Mucosa of rectum (tissue), 2 donors: Measurements from ENCODE around the gene PLCG2.
"Not testable (repeated sequence)": the region's sequence is repeated elsewhere in the genome, so short reads cannot be mapped to it uniquely, and the experiment has no call there.

ENCODE experiments used
- H3K27ac ChIP-seq, 2 donors: one replicate each; pipeline ENCODE4 v1.7.0; 2013; ENCODE audit warnings: inconsistent platforms in 2 of 2, low read depth in 2 of 2, low read length in 2 of 2
- H3K27me3 ChIP-seq, 2 donors: one replicate each; pipeline ENCODE4 v1.7.0; 2013; ENCODE audit warnings: low read length in 2 of 2; ENCODE audit not compliant: control insufficient read depth in 2 of 2, insufficient read depth in 2 of 2
- H3K36me3 ChIP-seq, 2 donors: one replicate each; pipeline ENCODE4 v1.7.0; 2013; ENCODE audit warnings: low read length in 2 of 2; ENCODE audit not compliant: control insufficient read depth in 2 of 2, insufficient read depth in 2 of 2
- H3K4me1 ChIP-seq, 2 donors: one replicate each; pipeline ENCODE4 v1.7.0; 2013; ENCODE audit warnings: low read length in 2 of 2, mild to moderate bottlenecking in 1 of 2; ENCODE audit not compliant: control insufficient read depth in 2 of 2, insufficient read depth in 2 of 2
- H3K4me3 ChIP-seq, 2 donors: one replicate each; pipeline ENCODE4 v1.7.0; 2013; ENCODE audit warnings: low read length in 2 of 2
- H3K9ac ChIP-seq, 2 donors: one replicate each; pipeline ENCODE4 v1.7.0; 2013; ENCODE audit warnings: low read length in 2 of 2, low read depth in 1 of 2, mild to moderate bottlenecking in 1 of 2
- H3K9me3 ChIP-seq, 2 donors: one replicate each; pipeline ENCODE4 v1.7.0; 2013; ENCODE audit warnings: low read length in 2 of 2; ENCODE audit not compliant: control insufficient read depth in 2 of 2
- donor health status: healthy.
- donor health status: Normal muscosa, but diverticular disease.

Gene PLCG2

DNA sequence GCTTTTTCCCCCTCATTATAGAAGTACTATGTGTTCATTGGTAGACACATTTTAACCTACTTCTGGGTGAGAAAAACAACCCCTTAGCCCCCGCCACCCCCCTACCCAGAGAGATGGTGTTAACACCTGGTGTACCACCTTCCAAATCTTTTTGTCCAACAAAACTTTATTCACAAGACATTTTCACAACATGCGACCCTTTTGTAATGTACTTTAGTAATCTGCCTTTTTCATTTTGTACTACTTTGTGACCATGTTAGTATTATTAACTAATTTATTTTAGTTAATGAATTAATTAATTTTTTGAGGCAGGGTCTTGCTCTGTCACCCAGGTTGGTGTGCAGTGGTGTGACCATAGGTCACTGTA lies 20.0 kb downstream of the PLCG2 start:
- peaks cover 2 to 15% of the 10 kb centered on the region in 2 donors for H3K4me1 ChIP-seq
- no peaks in the 10 kb centered on the region for H3K9me3 ChIP-seq
- no peaks in the 10 kb centered on the region for H3K27me3 ChIP-seq
- no peak overlapping the region for H3K9ac ChIP-seq
- H3K27ac ChIP-seq = peak overlapping the region; percentile 53 to 77
- no peaks in the 10 kb centered on the region for H3K36me3 ChIP-seq
- no peak overlapping the region for H3K4me3 ChIP-seq

DNA sequence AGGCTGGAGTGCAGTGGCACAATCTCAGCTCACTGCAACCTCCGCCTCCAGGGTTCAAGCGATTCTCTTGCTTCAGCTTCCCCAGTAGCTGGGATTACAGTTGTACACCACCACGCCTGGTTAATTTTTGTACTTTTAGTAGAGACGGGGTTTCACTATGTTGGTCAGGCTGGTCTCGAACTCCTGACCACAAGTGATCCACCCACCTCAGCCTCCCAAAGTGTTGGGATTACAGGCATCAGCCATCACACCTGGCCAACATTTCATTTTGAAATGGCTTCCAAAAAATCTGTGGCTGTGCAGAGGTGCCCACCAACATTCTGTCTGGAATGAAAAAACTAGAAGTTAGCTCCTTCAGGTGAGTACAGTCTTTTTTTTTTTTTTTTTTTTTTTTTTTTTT lies 22.6 kb downstream of the PLCG2 start:
- H3K9ac ChIP-seq, H3K27ac ChIP-seq, H3K27me3 ChIP-seq, H3K4me3 ChIP-seq, H3K4me1 ChIP-seq, H3K36me3 ChIP-seq, H3K9me3 ChIP-seq: not testable (repeated sequence)

DNA sequence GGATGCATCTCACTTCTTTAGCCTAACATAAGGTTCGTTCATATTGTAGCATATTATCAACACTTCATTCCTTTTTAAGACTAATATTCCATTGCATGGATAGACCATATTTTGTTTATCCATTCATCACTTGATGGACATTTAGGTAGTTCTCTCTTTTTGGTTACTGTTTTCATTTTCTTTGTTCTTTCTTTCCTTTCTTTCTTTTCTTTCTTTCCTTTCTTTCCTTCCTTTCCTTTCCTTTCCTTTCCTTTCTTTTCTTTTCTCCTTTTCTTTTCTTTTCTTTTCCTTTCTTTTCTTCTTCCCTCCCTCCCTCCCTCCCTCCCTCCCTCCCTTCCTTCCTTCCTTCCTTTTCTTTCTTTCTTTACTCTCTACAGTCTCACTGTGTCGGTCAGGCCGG lies 24.2 kb downstream of the PLCG2 start:
- Histone ChIP-seq H3K4me1 (peaks cover 0 to 5% of the 10 kb centered on the region in 2 donors), H3K36me3 (no peaks in the 10 kb centered on the region), H3K9me3 (no peaks in the 10 kb centered on the region), H3K27ac (no peak overlapping the region), H3K9ac (no peak overlapping the region), H3K27me3 (no peaks in the 10 kb centered on the region), H3K4me3 (no peak overlapping the region)

DNA sequence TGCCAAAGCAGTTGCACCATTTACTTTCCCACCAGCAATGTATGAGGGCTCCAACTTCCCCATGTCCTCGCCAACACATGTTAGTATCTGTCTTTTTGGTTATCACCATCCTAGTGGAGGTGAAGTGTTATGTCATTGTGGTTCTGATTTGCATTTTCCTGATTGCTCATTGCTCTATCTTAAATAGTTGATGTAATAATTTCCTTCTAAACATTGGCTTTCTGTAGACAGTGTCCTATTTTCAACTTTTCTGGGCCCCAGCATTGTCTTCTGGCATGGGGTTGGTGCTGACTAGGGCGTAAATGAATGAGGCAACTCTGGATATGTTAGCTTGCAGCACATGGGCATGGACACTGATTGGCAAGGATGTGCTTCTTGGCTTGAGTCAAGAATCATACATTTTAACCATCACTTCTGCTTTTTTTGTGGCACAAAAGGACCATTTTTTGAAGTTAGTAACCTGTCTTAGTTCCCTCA lies 25.1 kb downstream of the PLCG2 start:
- Histone ChIP-seq H3K9ac (no peak overlapping the region), H3K27ac (no peak overlapping the region), H3K4me1 (peaks cover 0 to 5% of the 10 kb centered on the region in 2 donors), H3K36me3 (no peaks in the 10 kb centered on the region), H3K9me3 (no peaks in the 10 kb centered on the region), H3K4me3 (no peak overlapping the region), H3K27me3 (no peaks in the 10 kb centered on the region)

DNA sequence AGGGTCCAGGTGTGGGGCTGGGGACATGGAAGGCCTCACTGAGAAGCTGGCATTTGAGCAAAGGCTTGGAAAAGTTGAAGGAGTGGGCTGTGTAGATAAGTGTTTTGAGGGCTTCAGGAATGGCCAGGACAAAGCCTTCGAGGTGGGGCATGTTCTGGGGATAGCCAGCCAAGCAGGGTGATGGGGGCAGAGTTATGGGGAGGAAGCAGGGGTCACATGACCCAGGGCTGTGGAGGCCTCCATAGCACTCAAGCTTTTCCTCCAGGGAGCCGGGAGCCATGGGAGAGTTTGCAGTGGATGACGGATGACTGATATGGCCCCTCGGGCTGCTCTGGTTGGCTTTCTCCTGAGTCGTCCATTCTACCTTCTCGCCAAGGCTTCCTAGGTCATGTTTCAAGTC lies 27.6 kb downstream of the PLCG2 start:
- Histone ChIP-seq H3K9ac (no peak overlapping the region), H3K36me3 (no peaks in the 10 kb centered on the region), H3K4me3 (no peak overlapping the region), H3K4me1 (peaks cover 6 to 11% of the 10 kb centered on the region in 2 donors), H3K27me3 (no peaks in the 10 kb centered on the region), H3K9me3 (no peaks in the 10 kb centered on the region), H3K27ac (no peak overlapping the region)

DNA sequence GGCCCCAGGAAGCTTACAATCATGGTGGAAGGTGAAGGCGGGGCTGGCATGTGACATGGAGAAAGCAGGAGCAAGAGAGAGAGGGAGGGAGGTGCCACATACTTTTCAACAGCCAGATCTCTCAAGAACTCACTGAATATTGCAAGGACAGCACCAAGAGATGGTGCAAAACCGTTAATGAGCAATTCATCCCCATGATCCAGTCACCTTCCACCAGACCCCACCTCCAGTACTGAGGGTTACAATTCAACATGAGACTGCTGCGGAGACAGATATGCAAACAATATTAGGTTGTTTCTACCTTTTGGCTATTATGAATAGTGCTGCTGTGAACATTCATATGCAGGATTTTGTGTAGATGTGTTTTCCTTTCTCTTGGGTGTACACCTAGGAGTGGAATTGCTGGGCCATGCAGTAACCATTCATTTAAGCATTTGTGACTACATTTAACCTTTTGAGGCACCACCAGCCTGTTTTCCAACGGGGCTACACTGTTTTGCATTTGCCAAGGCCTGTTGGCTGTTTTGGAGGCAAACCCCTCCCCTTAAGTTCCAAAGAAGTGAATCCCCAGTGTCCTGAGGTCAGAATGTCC lies 28.8 kb downstream of the PLCG2 start:
- H3K9me3 ChIP-seq = no peaks in the 10 kb centered on the region
- H3K4me3 ChIP-seq = no peak overlapping the region
- no peaks in the 10 kb centered on the region for H3K27me3 ChIP-seq
- peak overlapping the region in 1 of 2 donors; percentile 43 for H3K27ac ChIP-seq
- H3K4me1 ChIP-seq = peaks cover 6 to 11% of the 10 kb centered on the region in 2 donors
- H3K36me3 ChIP-seq = no peaks in the 10 kb centered on the region
- H3K9ac ChIP-seq = peak overlapping the region in 1 of 2 donors; percentile 14

DNA sequence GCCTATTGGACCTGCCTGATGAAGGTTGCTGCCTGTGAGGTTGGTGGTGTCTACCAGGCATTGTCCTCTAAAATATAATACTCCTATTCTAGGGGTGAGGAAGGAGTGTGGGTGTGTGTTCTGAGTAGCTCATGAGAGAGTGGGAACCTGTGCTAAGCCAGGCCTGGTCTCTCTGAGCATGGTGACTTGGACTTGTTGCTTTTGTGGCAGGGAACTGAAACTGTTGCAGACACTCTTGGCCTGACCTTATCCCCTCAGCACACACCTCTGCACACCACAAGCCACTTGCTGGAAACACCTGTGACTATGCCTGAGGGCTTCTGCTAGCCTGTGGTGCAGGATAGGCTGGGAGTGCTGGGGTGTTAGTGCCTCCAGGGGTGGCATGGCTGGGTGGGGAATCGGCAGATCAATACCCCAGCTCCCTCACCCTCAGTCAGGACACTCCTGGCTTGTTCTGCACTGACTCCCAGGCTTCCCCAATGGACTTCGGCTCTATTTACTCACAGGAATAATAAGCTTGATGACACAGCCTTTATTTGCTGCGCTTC lies 29.9 kb downstream of the PLCG2 start:
- peaks cover 6 to 11% of the 10 kb centered on the region in 2 donors for H3K4me1 ChIP-seq
- H3K36me3 ChIP-seq = no peaks in the 10 kb centered on the region
- no peaks in the 10 kb centered on the region for H3K9me3 ChIP-seq
- no peak overlapping the region for H3K4me3 ChIP-seq
- no peaks in the 10 kb centered on the region for H3K27me3 ChIP-seq
- no peak overlapping the region for H3K9ac ChIP-seq
- H3K27ac ChIP-seq = peak overlapping the region; percentile 35 to 77

DNA sequence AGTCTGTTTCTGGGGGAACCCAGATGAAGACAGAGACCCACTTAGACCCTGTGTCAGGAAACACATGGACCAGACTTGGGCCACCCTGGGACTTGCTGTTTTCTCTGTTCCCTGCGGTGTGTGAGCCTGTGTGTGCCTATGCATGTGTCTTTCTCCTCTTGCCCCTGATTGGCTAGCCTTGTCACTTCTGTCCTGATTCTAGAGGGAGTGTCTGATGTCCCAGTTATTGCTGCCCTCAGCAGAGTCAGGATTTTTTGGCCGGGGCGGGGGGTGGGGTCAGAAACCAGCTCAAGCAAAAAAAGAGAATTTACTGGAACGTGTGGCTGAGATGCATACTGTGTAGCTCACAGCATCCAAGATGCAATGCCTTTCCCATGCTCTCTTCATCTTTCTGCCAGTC lies 30.5 kb downstream of the PLCG2 start:
- no peaks in the 10 kb centered on the region for H3K9me3 ChIP-seq
- H3K36me3 ChIP-seq = no peaks in the 10 kb centered on the region
- H3K4me3 ChIP-seq = no peak overlapping the region
- no peak overlapping the region for H3K9ac ChIP-seq
- no peaks in the 10 kb centered on the region for H3K27me3 ChIP-seq
- H3K4me1 ChIP-seq = peaks cover 6 to 11% of the 10 kb centered on the region in 2 donors
- H3K27ac ChIP-seq = peak overlapping the region; percentile 34 to 77

DNA sequence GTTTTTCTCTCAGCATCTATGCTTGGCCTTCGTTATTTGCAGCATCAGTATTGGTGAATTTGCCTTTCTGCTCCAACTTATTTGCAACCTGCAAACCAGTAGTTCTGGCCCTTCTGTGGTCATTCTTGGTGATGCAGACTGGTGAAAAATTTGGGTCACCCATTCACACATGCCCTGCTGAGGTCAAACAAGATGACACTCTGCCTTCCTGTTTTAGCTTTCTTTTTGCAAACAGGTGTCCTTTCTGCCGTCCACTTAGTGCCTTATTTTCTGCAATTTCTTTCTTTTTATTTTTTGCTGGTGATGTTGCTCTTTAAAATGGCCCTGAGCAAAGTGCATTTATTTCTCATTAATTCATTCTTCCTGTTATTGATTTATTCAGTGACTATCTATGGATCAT lies 31.3 kb downstream of the PLCG2 start:
- Histone ChIP-seq H3K4me1 (peaks cover 6 to 11% of the 10 kb centered on the region in 2 donors), H3K9me3 (no peaks in the 10 kb centered on the region), H3K27ac (peak overlapping the region in 1 of 2 donors; percentile 77), H3K9ac (no peak overlapping the region), H3K27me3 (no peaks in the 10 kb centered on the region), H3K4me3 (no peak overlapping the region), H3K36me3 (no peaks in the 10 kb centered on the region)

DNA sequence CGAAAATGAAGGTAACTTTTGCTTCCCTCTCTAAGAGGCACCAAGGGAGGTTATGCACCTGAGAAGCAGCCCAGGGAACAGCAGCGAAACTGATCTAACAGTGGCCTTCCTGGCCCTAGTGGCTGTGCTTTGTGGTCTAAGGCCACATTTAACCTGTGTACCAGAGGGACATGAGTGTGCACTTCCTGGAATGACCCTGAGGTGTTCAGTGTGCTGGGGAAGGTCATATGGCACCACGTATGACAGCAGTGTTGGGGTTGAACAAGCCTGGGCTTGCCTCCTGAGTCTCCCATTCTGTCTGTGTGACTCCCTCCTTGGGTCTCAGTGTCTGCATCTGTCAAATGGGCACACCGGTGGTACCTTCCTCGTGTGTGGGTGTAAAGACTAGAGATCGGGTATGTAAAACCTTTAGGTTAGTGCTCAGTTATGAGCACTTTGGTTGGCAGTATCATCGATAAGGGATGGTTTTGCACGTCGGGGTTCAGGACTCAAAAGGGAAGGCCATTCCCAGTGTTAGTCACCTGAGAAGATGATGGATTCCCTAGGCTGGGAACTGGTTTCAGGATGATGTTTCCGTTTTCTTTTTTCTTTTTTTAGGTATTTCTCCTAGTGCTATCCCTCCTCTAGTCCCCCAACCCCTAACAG lies 31.9 kb downstream of the PLCG2 start:
- peak overlapping the region; percentile 64 to 77 for H3K27ac ChIP-seq
- H3K4me3 ChIP-seq = peak overlapping the region in 1 of 2 donors; percentile 13
- H3K9me3 ChIP-seq = no peaks in the 10 kb centered on the region
- no peaks in the 10 kb centered on the region for H3K36me3 ChIP-seq
- no peak overlapping the region for H3K9ac ChIP-seq
- H3K4me1 ChIP-seq = peaks cover 6 to 11% of the 10 kb centered on the region in 2 donors
- H3K27me3 ChIP-seq = no peaks in the 10 kb centered on the region
